B cell (primary cell): ENCODE results near the gene KIF21B. TPM values are rescaled to one million over a fixed set of nuclear protein-coding genes. Genes with fewer than 3 reads are reported as not detected.

ENCODE experiments used
- ATAC-seq: fragments of 200-7000 bp; cut with Tn5 transposase; one replicate; pipeline ENCODE4 v1.10.0; 2021; ENCODE audit warnings: low read depth, mild to moderate bottlenecking, moderate number of reproducible peaks, moderate library complexity
- CTCF ChIA-PET: fragments of 350-600 bp; sonication (Branson Sonifier 250); formaldehyde crosslinking; loops from one replicate; lab custom pipeline; 2021; ENCODE audit warnings: antibody characterized with exemption, inconsistent platforms; lab: Charles Lee
- POLR2A ChIA-PET: fragments of 350-600 bp; sonication (Branson Sonifier 250); formaldehyde crosslinking; loops from one replicate; lab custom pipeline; 2021; ENCODE audit warnings: antibody characterized with exemption; lab: Charles Lee
- DNase-seq: peaks from one replicate; pipeline ENCODE4 v3.0.0; 2013
- H2AFZ ChIP-seq: 2 replicates; pipeline ENCODE4 v1.6.1; 2012; ENCODE audit warnings: mild to moderate bottlenecking, low read depth, low read length; ENCODE audit not compliant: insufficient read depth, poor library complexity, severe bottlenecking
- H3K27ac ChIP-seq, 2 donors: 1 replicate in 1 of 2; 2 replicates in 1 of 2; pipeline ENCODE4 v1.5.1; 2012 to 2013; ENCODE audit warnings: low read length in 2 of 2, mild to moderate bottlenecking in 2 of 2, moderate library complexity in 1 of 2
- H3K27me3 ChIP-seq, 4 experiments: fragments of 200-600 bp in 1 of 4; sonication (generic) in 1 of 4; replicated peaks in 1 of 4; 1 replicate in 2 of 4; 2 replicates in 2 of 4; pipeline versions ENCODE4 v1.6.1 to v1.7.0; 2013 to 2016; ENCODE audit warnings: low read length in 3 of 4, mild to moderate bottlenecking in 2 of 4, mixed read lengths in 1 of 4, moderate library complexity in 1 of 4; ENCODE audit not compliant: insufficient read depth in 4 of 4, control insufficient read depth in 3 of 4; ENCODE audit errors: control extremely low read depth in 1 of 4
- H3K36me3 ChIP-seq, 2 experiments: replicated peaks in 1 of 2; 1 replicate in 1 of 2; 2 replicates in 1 of 2; pipeline versions ENCODE4 v1.6.1 to v1.7.1; 2013; ENCODE audit warnings: low read length in 1 of 2; ENCODE audit not compliant: insufficient read depth in 2 of 2, control insufficient read depth in 1 of 2; ENCODE audit errors: control extremely low read depth in 1 of 2, extremely low read depth in 1 of 2
- H3K4me1 ChIP-seq, 2 donors: fragments of 200-600 bp in 1 of 2; sonication (generic) in 1 of 2; 1 replicate in 1 of 2; 2 replicates in 1 of 2; pipeline versions ENCODE4 v1.5.1 to v1.6.1; 2013 to 2017; ENCODE audit warnings: low read length in 2 of 2; ENCODE audit not compliant: control insufficient read depth in 2 of 2, insufficient read depth in 2 of 2
- H3K4me2 ChIP-seq: replicated peaks from 2 replicates; pipeline ENCODE3; 2012; ENCODE audit warnings: mild to moderate bottlenecking, low read depth, low read length; ENCODE audit not compliant: poor library complexity, severe bottlenecking
- H3K4me3 ChIP-seq, 5 experiments: fragments of 200-600 bp in 1 of 5; sonication (generic) in 1 of 5; 1 replicate in 3 of 5; 2 replicates in 2 of 5; pipeline versions ENCODE4 v1.5.1 to v1.7.0; 2011 to 2016; ENCODE audit warnings: low read length in 4 of 5, mild to moderate bottlenecking in 4 of 5, low read depth in 2 of 5, control low read depth in 1 of 5, moderate library complexity in 1 of 5; ENCODE audit not compliant: insufficient read depth in 1 of 5; ENCODE audit errors: control extremely low read depth in 1 of 5, extremely low read depth in 1 of 5
- H3K79me2 ChIP-seq: fragments of 200-600 bp; sonication (generic); one replicate; pipeline ENCODE4 v1.6.0; 2016; ENCODE audit warnings: low read length; ENCODE audit not compliant: control insufficient read depth, insufficient read depth
- H3K9ac ChIP-seq: fragments of 200-600 bp; sonication (generic); 2 replicates; pipeline ENCODE4 v1.6.1; 2017; ENCODE audit warnings: mild to moderate bottlenecking, low read length, moderate library complexity
- H3K9me3 ChIP-seq, 3 donors: one replicate each; pipeline versions ENCODE4 v1.6.1 to v1.7.1; 2013; ENCODE audit warnings: low read length in 2 of 3; ENCODE audit not compliant: control insufficient read depth in 2 of 3, insufficient read depth in 1 of 3; ENCODE audit errors: control extremely low read depth in 1 of 3
- H4K20me1 ChIP-seq: 2 replicates; pipeline ENCODE4 v1.6.0; 2012; ENCODE audit warnings: mild to moderate bottlenecking, low read length; ENCODE audit not compliant: insufficient read depth, control insufficient read depth, poor library complexity, severe bottlenecking
- H3K27ac Mint-ChIP-seq: one replicate; pipeline ENCODE4 v1.8.0; 2021; ENCODE audit warnings: mixed read lengths
- H3K27me3 Mint-ChIP-seq: one replicate; pipeline ENCODE4 v1.8.0; 2021; ENCODE audit warnings: mixed read lengths
- H3K4me1 Mint-ChIP-seq: one replicate; pipeline ENCODE4 v1.8.0; 2021; ENCODE audit warnings: mixed read lengths
- H3K4me3 Mint-ChIP-seq: one replicate; pipeline ENCODE4 v1.8.0; 2021; ENCODE audit warnings: mixed read lengths
- H3K9me3 Mint-ChIP-seq: one replicate; pipeline ENCODE4 v1.8.0; 2022; ENCODE audit warnings: mixed read lengths; ENCODE audit not compliant: insufficient read depth
- EZH2 ChIP-seq: IDR thresholded peaks from 2 replicates; pipeline ENCODE4 v1.6.1; 2012; ENCODE audit warnings: borderline replicate concordance, low read depth, mild to moderate bottlenecking, moderate library complexity, low read length; ENCODE audit not compliant: insufficient read depth, poor library complexity, severe bottlenecking
- WGBS: methylation state at CpG from one replicate; pipeline ENCODE4 v1.1.5; 2013; ENCODE audit warnings: missing lambda C conversion rate; ENCODE audit not compliant: insufficient coverage; 5-methylcytosine and 5-hydroxymethylcytosine counted together
- intact Hi-C: fragments of 100-400 bp; cut with micrococcal nuclease; formaldehyde crosslinking; loops from one replicate; pipeline ENCODE4 v1.10.0; 2022
- polyA plus RNA-seq: library from polyadenylated mRNA; depleted of rRNA; stranded (reverse); fragments of >200 nt; gene quantifications from 2 replicates; pipeline ENCODE4 v1.2.3, GENCODE V29; 2012
- total RNA-seq, 2 donors: library from RNA; stranded (reverse); fragments of 120-200 nt in 1 of 2; gene quantifications; 1 replicate in 1 of 2; 2 replicates in 1 of 2; pipeline versions ENCODE4 v1.2.3 to v1.2.4, GENCODE V29; 2013 to 2022
- TF ChIP-seq, protein P1 (sequence below): fragments of 200-600 bp; IDR thresholded peaks from one replicate; pipeline ENCODE4 v1.8.0; 2022; ENCODE audit warnings: antibody characterized with exemption, mild to moderate bottlenecking

The KIF21B gene
- total and polyA plus RNA-seq, 2 donors (not counting 1 experiment from before 2014, with no cell fraction given), result 41.1 to 41.6 TPM

DNA sequence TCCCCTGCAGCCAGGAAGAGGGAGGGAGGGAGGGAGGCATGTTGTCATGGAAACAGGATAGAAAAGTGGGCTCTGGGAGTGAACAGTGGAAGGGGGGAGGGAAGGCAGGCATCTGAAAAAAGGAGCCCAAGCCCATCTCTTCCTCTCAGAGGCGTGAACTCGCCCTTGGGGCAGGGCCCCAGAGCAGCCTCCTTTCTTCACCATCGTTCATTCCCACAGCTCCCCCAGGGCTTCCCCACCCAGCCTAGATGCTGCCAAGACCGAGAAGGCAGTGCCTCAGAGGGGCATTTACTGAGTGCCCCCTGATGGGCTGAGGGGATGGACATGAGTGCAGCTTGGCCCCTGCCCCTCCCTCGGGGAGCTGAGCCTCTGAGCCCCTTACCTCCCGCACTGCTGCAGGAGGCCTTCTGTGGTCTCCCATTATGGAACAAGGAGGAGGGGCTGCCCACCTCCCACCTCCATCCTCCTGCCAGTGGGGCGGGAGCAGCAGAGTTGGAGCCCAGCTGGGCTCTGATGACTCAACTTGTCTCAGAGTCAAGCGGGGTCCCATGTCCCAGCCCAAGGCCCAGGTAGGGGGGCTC lies 39.1 kb upstream of the KIF21B start:
- POLR2A ChIA-PET, result no interaction called here
- no peak overlapping the region for H3K4me3 Mint-ChIP-seq
- Histone ChIP-seq H3K4me3 (no peak overlapping the region), H3K9me3 (no peaks in the 10 kb centered on the region), H3K4me2 (no peak overlapping the region), H3K36me3 (no peaks in the 10 kb centered on the region), H4K20me1 (no peaks in the 10 kb centered on the region), H3K9ac (no peak overlapping the region), H3K4me1 (peaks cover 0 to 5% of the 10 kb centered on the region in 2 donors), H3K27ac (no peak overlapping the region), H2AFZ (no peak overlapping the region), H3K79me2 (no peaks in the 10 kb centered on the region), H3K27me3 (peaks cover 0 to 4% (median 0%) of the 10 kb centered on the region in 4 experiments)
- ATAC-seq (no peak), DNase-seq (no peak)
- no peaks in the 10 kb centered on the region for H3K9me3 Mint-ChIP-seq
- WGBS, result 92% methylated on average over 2 of the region's 8 CpGs
- H3K4me1 Mint-ChIP-seq, result peaks cover 6% of the 10 kb centered on the region
- H3K27ac Mint-ChIP-seq, result no peak overlapping the region
- peaks cover 10% of the 10 kb centered on the region for H3K27me3 Mint-ChIP-seq
- CTCF ChIA-PET, result interaction anchor here (1.1 kb wide), 1 partner anchor 90 kb away, joined by 3 read pairs; no protein-coding TSS in a partner anchor
- intact Hi-C loops, result no loop called here
- TF ChIP-seq, protein P1, sequence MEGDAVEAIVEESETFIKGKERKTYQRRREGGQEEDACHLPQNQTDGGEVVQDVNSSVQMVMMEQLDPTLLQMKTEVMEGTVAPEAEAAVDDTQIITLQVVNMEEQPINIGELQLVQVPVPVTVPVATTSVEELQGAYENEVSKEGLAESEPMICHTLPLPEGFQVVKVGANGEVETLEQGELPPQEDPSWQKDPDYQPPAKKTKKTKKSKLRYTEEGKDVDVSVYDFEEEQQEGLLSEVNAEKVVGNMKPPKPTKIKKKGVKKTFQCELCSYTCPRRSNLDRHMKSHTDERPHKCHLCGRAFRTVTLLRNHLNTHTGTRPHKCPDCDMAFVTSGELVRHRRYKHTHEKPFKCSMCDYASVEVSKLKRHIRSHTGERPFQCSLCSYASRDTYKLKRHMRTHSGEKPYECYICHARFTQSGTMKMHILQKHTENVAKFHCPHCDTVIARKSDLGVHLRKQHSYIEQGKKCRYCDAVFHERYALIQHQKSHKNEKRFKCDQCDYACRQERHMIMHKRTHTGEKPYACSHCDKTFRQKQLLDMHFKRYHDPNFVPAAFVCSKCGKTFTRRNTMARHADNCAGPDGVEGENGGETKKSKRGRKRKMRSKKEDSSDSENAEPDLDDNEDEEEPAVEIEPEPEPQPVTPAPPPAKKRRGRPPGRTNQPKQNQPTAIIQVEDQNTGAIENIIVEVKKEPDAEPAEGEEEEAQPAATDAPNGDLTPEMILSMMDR, result no peak
- no peak for TF ChIP-seq EZH2

DNA sequence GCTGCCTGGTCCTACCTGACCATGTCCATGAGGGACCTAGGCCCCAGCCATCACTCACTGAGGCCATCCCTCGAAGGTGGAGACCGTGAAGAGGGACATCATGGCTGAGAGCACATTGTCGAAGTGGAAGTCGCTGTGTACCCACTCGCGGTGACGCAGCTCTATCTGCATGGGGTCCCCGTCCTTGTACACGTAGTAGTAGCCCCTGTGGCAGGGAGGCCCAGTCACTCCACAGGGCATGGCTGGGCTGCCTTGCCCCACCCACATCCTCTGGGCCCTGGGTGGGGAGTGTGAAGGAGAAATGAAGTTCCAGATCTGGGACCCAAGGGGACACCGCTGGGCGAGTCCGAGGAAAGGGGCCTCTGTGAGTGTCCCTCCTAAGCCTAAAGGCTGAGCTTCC lies 38.4 kb upstream of the KIF21B start:
- Histone ChIP-seq H3K9ac (no peak overlapping the region), H3K27ac (no peak overlapping the region), H3K79me2 (no peaks in the 10 kb centered on the region), H3K27me3 (peaks cover 0 to 4% (median 0%) of the 10 kb centered on the region in 4 experiments), H3K4me2 (no peak overlapping the region), H4K20me1 (no peaks in the 10 kb centered on the region), H3K4me1 (peaks cover 6 to 12% of the 10 kb centered on the region in 2 donors), H3K36me3 (no peaks in the 10 kb centered on the region), H3K9me3 (no peaks in the 10 kb centered on the region), H2AFZ (no peak overlapping the region), H3K4me3 (no peak overlapping the region)
- ChIA-PET POLR2A (no interaction called here), CTCF (interaction anchor here (1.1 kb wide), 1 partner anchor 90 kb away, joined by 3 read pairs; no protein-coding TSS in a partner anchor)
- Mint-ChIP-seq H3K27me3 (peaks cover 8% of the 10 kb centered on the region), H3K4me3 (no peak overlapping the region), H3K27ac (no peak overlapping the region), H3K9me3 (no peaks in the 10 kb centered on the region), H3K4me1 (peaks cover 12% of the 10 kb centered on the region)
- TF ChIP-seq, protein P1, result no peak
- TF ChIP-seq EZH2, result no peak
- DNase-seq (no peak), ATAC-seq (no peak)
- intact Hi-C loops, result no loop called here
- 99% methylated on average over 9 of the region's 12 CpGs for WGBS
